ENCODE measurements around the gene ELMOD2. TPM values are rescaled to one million over a fixed set of nuclear protein-coding genes. Genes with fewer than 3 reads are reported as not detected.
"Not testable (repeated sequence)": the region's sequence is repeated elsewhere in the genome, so short reads cannot be mapped to it uniquely, and the experiment has no call there.

Gene ELMOD2
- total and polyA plus RNA-seq, 2 of the 13 experiments (the other 11 are each of a cell fraction or from before 2014, with no cell fraction given) = 10.2 to 38.1 TPM

DNA sequence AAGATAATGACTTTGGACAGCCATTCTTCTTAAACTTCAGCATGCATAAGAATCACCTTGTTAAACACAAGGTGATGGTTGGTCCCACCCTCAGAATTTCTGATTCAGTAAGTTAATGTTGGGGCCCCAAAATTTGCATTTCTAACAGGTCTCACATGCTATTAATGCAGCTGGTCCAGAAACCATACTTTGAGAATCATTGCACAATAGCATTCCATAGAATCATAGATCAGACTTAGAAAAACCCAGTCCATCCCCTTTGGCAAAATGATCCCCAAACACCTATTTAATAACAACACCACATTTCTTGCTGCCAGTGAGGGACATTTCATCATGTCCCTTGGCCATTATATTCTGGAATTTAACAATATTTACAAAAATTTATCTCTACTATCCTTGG lies 19.7 kb upstream of the ELMOD2 start:
- no peak for FAIRE-seq
- no peak for ATAC-seq
- ChIA-PET CTCF (ENCODE audit: low intra/inter-chr PET ratio, low total read pairs) (no interaction called here), POLR2A (no interaction called here)
- intact Hi-C loops (cut with micrococcal nuclease; ENCODE audit: unreplicated experiment) (no loop called here), in situ Hi-C loops (cut with HindIII; ENCODE audit: extremely low pct_ligation_motif_present, low pct_unique_long_range_greater_than_20kb) (no loop called here)
- Histone ChIP-seq H3K9ac (ENCODE audit: insufficient read depth, low read depth, low read length) (no peak overlapping the region), H4K20me1 (ENCODE audit: insufficient read depth, low read length) (no peaks in the 10 kb centered on the region), H3K27me3 (ENCODE audit: control insufficient read depth in 1 of 2, insufficient read depth in 2 of 2, low read length in 2 of 2) (peaks cover 0 to 9% of the 10 kb centered on the region in 2 experiments; a peak in 2 of 5 replicates), H3K4me3 (replicated peaks in 1 of 3; ENCODE audit: insufficient read depth in 1 of 3, low read depth in 2 of 3, low read length in 3 of 3) (no peak overlapping the region), H2AFZ (ENCODE audit: low read length) (no peak overlapping the region), H3K36me3 (replicated peaks in 1 of 2; ENCODE audit: control insufficient read depth in 1 of 2, insufficient read depth in 2 of 2, low read length in 2 of 2) (no peaks in the 10 kb centered on the region), H3K4me1 (ENCODE audit: insufficient read depth, low read length) (no peaks in the 10 kb centered on the region), H3K9me3 (ENCODE audit: low read length) (no peaks in the 10 kb centered on the region), H3K27ac (ENCODE audit: extremely low read length, insufficient read depth, low read length) (no peak overlapping the region), H3K79me2 (ENCODE audit: insufficient read depth, low read length) (no peaks in the 10 kb centered on the region), H3K4me2 (ENCODE audit: low read depth, low read length) (no peak overlapping the region)
- TF ChIP-seq HOXA5 (CRISPR knock-in tag; IDR thresholded peaks at IDR 0.05) (no peak), CEBPB (IDR thresholded peaks at IDR 0.05; ENCODE audit: borderline replicate concordance, low read depth, low read length) (peak; percentile 69; the same call in 1 of the 2 replicates)
- DNase-seq (ENCODE audit: low spot score) = no peak
- BruUV-seq (replicated peaks) = no TSS peak

- H3K4me3 ChIP-seq (replicated peaks in 1 of 3; ENCODE audit: insufficient read depth in 1 of 3, low read depth in 2 of 3, low read length in 3 of 3); H4K20me1 ChIP-seq (ENCODE audit: insufficient read depth, low read length); H2AFZ ChIP-seq (ENCODE audit: low read length); DNase-seq (ENCODE audit: low spot score); intact Hi-C loops (cut with micrococcal nuclease; ENCODE audit: unreplicated experiment); H3K27me3 ChIP-seq (ENCODE audit: control insufficient read depth in 1 of 2, insufficient read depth in 2 of 2, low read length in 2 of 2); ATAC-seq; BruUV-seq (replicated peaks); POLR2A ChIA-PET; H3K4me2 ChIP-seq (ENCODE audit: low read depth, low read length); CTCF ChIA-PET (ENCODE audit: low intra/inter-chr PET ratio, low total read pairs); H3K27ac ChIP-seq (ENCODE audit: extremely low read length, insufficient read depth, low read length); H3K9me3 ChIP-seq (ENCODE audit: low read length); FAIRE-seq; H3K36me3 ChIP-seq (replicated peaks in 1 of 2; ENCODE audit: control insufficient read depth in 1 of 2, insufficient read depth in 2 of 2, low read length in 2 of 2); H3K79me2 ChIP-seq (ENCODE audit: insufficient read depth, low read length); H3K4me1 ChIP-seq (ENCODE audit: insufficient read depth, low read length); H3K9ac ChIP-seq (ENCODE audit: insufficient read depth, low read depth, low read length); in situ Hi-C loops (cut with HindIII; ENCODE audit: extremely low pct_ligation_motif_present, low pct_unique_long_range_greater_than_20kb): not testable (repeated sequence)
- 71% methylated on average over 5 of the region's 5 CpGs for WGBS (ENCODE audit: low lambda C conversion rate)
Measured at GRCh38 chr4:140513765-140514164, 10.2 kb upstream of the ELMOD2 start.

DNA sequence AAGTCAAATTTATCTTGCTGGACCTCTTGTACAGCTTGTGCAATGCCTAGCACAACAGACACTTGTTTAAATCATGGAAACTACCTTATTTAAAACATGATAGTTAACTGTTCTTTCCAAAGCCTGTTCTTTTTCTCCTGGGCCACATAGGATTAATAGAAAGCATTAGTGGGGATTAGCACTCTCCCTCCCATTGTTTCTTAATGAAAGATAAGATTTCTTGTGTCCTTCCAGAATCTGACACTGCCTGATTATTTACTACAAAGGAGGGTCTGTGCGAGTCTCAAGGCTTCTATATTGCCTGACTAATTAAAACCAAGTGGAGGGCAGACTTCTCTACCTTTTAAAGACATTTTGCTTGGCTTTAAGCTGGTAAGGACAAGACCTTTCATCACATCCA lies 8.5 kb upstream of the ELMOD2 start:
- Histone ChIP-seq H2AFZ (ENCODE audit: low read length) (no peak overlapping the region), H3K27ac (ENCODE audit: extremely low read length, insufficient read depth, low read length) (no peak overlapping the region), H3K4me2 (ENCODE audit: low read depth, low read length) (no peak overlapping the region), H3K27me3 (ENCODE audit: control insufficient read depth in 1 of 2, insufficient read depth in 2 of 2, low read length in 2 of 2) (no peaks in the 10 kb centered on the region), H3K4me1 (ENCODE audit: insufficient read depth, low read length) (no peaks in the 10 kb centered on the region), H4K20me1 (ENCODE audit: insufficient read depth, low read length) (no peaks in the 10 kb centered on the region), H3K79me2 (ENCODE audit: insufficient read depth, low read length) (no peaks in the 10 kb centered on the region), H3K36me3 (replicated peaks in 1 of 2; ENCODE audit: control insufficient read depth in 1 of 2, insufficient read depth in 2 of 2, low read length in 2 of 2) (no peaks in the 10 kb centered on the region), H3K9ac (ENCODE audit: insufficient read depth, low read depth, low read length) (no peak overlapping the region), H3K9me3 (ENCODE audit: low read length) (no peaks in the 10 kb centered on the region), H3K4me3 (replicated peaks in 1 of 3; ENCODE audit: insufficient read depth in 1 of 3, low read depth in 2 of 3, low read length in 3 of 3) (no peak overlapping the region)
- in situ Hi-C loops (cut with HindIII; ENCODE audit: extremely low pct_ligation_motif_present, low pct_unique_long_range_greater_than_20kb) (no loop called here), intact Hi-C loops (cut with micrococcal nuclease; ENCODE audit: unreplicated experiment) (no loop called here)
- 0% methylated on average over 1 of the region's 1 CpG for WGBS (ENCODE audit: low lambda C conversion rate)
- no peak for ATAC-seq
- no peak for DNase-seq (ENCODE audit: low spot score)
- no TSS peak for BruUV-seq (replicated peaks)
- CTCF ChIA-PET (ENCODE audit: low intra/inter-chr PET ratio, low total read pairs) = no interaction called here
- POLR2A ChIA-PET = no interaction called here
- no peak for FAIRE-seq
- TF ChIP-seq ADNP (CRISPR knock-in tag; IDR thresholded peaks at IDR 0.05) (no peak), GTF3A (CRISPR knock-in tag; conservative IDR thresholded peaks at IDR 0.05) (no peak), TBX3 (IDR thresholded peaks at IDR 0.05; ENCODE audit: borderline replicate concordance) (no peak), AGO2 (optimal IDR thresholded peaks at IDR 0.05; ENCODE audit: low read depth, low read length) (no peak), ZNF619 (CRISPR knock-in tag; IDR thresholded peaks at IDR 0.05) (no peak), TBX2 (CRISPR knock-in tag; IDR thresholded peaks at IDR 0.05; ENCODE audit: borderline replicate concordance) (no peak), ZFP36 (IDR thresholded peaks at IDR 0.05; ENCODE audit: borderline replicate concordance, low read depth, low read length, partially characterized antibody) (no peak), RAD51 (IDR thresholded peaks at IDR 0.05; ENCODE audit: borderline replicate concordance) (no peak), RFX5 (IDR thresholded peaks at IDR 0.05; ENCODE audit: low read depth, low read length) (no peak), ZNF790 (CRISPR knock-in tag; IDR thresholded peaks at IDR 0.05; ENCODE audit: borderline replicate concordance) (no peak), SUZ12 (IDR thresholded peaks at IDR 0.05; ENCODE audit: low read depth, low read length) (no peak)
- TF ChIP-seq, protein P1, sequence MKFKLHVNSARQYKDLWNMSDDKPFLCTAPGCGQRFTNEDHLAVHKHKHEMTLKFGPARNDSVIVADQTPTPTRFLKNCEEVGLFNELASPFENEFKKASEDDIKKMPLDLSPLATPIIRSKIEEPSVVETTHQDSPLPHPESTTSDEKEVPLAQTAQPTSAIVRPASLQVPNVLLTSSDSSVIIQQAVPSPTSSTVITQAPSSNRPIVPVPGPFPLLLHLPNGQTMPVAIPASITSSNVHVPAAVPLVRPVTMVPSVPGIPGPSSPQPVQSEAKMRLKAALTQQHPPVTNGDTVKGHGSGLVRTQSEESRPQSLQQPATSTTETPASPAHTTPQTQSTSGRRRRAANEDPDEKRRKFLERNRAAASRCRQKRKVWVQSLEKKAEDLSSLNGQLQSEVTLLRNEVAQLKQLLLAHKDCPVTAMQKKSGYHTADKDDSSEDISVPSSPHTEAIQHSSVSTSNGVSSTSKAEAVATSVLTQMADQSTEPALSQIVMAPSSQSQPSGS (CRISPR knock-in tag; IDR thresholded peaks at IDR 0.05) = no peak
